Measurements from ENCODE around the gene CHRND.
"Not testable (repeated sequence)": the region's sequence is repeated elsewhere in the genome, so short reads cannot be mapped to it uniquely, and the experiment has no call there.

Gene CHRND

DNA sequence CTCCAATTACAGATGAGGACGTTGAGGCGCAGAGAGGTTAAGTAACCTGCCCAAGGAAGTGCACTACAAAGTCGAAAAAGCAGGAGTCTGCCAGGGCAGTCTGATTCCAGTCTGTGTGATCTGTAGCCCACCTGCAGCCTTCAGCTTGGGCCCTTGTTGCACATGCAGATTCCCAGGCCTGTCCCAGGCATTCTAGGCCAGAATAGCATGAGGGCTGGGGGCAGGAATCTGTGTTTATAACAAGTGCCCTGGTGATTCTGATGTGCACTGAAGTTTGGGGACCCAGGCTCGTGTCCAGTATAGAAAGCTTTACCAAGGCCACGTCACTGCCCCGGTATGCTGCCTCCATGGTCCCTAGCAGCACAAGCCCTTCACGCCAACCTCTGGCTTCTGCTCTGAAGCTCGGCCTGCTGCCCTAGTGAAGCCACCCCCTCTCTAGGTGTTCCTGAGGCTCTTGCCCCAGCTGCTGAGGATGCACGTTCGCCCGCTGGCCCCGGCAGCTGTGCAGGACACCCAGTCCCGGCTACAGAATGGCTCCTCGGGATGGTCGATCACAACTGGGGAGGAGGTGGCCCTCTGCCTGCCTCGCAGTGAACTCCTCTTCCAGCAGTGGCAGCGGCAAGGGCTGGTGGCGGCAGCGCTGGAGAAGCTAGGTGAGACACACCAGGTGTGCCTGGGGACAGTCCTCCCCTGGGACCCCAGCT, 18.1 kb downstream of the CHRND start:
- DNase-seq: no peak

DNA sequence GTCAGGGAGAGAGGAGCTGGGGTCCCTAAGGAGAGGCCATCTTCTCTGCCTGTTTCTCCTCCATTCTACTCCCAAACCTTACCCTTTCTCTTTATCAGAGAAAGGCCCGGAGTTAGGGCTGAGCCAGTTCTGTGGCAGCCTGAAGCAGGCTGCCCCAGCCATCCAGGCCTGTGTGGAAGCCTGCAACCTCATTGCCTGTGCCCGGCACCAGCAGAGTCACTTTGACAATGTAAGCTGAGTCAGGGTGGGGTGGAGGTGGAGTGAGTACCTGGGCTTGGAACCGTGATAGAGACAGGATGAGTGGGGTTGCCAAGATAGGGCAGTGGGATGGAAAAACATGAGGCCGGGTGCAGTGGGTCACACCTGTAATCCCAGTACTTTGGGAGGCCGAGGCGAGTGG, 18.7 kb downstream of the CHRND start:
- DNase-seq: no peak

DNA sequence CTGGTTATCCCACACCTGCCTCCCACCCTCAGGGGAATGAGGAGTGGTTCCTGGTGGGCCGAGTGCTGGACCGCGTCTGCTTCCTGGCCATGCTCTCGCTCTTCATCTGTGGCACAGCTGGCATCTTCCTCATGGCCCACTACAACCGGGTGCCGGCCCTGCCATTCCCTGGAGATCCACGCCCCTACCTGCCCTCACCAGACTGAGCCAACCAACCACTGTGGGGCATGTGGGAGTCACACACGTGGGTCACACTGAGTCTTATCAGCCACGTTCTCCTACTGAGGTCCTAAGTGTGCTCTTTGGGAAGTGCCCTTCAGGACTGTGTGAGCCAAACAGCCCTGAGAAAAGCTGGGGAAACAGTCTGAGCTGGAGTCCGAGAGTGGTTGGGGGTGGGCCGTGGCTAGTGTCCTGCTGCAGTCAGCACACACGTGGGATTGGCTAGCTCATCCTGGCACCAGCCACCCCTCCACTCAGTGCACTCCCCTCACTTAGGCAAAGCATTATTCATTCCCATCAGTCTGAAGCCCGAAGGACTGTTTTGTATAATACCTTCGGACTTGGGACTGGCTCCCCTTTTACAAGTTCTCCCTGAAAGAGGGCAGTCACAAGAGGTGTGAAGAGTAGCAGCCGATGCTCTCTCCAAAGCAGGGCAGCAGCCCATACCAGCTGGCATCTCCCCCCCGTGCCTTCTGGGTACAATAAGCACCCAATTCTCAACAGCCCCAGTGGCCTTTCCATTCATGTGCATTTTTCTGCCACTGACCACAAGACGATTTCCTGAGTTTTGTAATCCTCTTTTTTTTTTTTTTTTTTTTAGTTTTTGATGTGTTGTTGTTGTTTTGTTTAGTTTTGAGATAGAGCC, 19.8 kb downstream of the CHRND start:
- no peak for DNase-seq

DNA sequence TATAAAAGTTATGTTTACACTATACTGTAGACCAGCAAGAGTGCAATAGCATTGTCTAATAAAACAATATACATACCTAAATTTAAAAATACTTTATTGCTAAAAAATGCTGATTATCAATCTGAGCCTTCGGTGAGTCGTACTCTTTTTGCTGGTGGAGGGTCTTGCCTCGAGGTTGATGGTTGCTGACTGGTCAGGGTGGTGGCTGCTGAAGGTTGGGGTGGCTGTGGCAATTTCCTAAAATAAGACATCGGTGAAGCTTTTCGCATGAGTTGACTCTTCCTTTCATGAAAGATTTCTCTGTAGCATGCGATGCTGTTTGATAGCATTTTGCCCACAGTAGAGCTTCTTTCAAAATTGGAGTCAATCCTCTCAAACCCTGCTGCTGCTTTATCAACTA, 22.0 kb downstream of the CHRND start:
- DNase-seq: no peak

- no peak for DNase-seq
These were observed 23.8 kb downstream of the CHRND start for GRCh38 chr2:232549655-232550353.

- peak; percentile 81 for DNase-seq
These were observed 24.6 kb downstream of the CHRND start, which contains the start of the genes EIF4E2 and TIGD1 for GRCh38 chr2:232550354-232551249. Gene EIF4E2 (plus strand): TSS chr2:232550689. CDS start chr2:232550725, 36 bp downstream. Gene TIGD1 (minus strand): TSS chr2:232550557. CDS start chr2:232549882, 675 bp downstream.

GRCh38 chr2:232551250-232551638, 25.3 kb downstream of the CHRND start:
- no peak for DNase-seq

- no peak for DNase-seq
These were observed 25.8 kb downstream of the CHRND start for GRCh38 chr2:232551776-232552175.

DNA sequence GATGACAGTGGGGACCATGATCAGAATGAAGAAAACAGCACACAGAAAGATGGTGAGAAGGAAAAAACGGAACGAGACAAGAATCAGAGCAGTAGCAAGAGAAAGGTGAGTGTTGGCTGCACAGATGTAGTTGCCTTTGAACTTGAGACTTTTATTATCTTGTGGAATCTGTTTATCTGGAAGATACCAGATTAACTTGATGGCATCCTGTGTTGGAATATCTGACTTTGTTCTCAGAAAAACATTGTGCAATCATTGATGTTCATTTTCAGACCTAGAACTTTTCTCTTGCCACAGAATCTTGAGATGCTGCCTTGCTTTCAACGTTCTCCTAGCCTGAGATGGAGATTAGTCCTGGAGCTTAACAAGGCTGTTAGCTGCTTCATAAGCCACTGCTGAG, 30.5 kb downstream of the CHRND start:
- DNase-seq: no peak

GRCh38 chr2:232562515-232563151, 36.7 kb downstream of the CHRND start:
- no peak for DNase-seq

- DNase-seq: no peak
These were observed 37.6 kb downstream of the CHRND start for GRCh38 chr2:232563580-232563979.

DNA sequence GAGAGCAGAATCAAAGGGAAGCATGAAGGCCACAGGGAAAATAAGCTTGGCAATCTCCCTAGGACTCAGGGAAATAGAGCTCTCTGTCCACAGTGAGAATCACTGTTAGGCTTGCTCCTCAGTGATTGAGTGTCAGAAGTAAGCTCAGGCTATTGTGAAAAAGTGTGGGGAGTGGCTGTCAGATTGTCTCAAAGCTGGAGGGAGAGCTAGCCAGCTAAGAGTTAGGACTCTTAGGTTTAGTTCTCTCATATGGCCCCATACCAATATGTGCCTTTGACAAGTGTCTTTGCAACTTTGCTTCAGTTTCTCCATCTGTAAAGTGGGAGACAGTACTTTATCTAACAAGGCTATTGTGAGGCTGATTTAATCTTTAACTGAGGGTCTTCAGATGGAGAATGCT, 41.8 kb downstream of the CHRND start:
- DNase-seq: no peak

DNA sequence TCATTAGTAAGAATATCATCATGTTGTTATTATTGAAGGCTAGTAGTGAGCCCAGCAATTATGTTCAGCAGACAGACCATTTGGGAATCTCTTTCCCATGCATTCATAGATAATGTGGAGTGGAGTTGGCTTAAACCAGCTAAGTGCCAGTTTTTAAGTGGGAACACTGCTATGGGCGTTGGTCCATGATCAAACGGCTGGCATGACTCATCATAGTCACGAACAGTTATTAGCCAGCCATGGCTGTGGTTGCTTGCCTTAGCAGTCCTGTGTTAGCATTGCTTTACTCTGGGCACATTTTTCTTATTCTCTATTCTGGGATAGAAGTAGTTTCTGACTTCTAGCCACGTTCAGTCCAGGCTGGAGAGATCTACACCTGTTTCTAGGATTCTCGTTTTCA, 42.2 kb downstream of the CHRND start:
- peak; percentile 48 for DNase-seq

DNA sequence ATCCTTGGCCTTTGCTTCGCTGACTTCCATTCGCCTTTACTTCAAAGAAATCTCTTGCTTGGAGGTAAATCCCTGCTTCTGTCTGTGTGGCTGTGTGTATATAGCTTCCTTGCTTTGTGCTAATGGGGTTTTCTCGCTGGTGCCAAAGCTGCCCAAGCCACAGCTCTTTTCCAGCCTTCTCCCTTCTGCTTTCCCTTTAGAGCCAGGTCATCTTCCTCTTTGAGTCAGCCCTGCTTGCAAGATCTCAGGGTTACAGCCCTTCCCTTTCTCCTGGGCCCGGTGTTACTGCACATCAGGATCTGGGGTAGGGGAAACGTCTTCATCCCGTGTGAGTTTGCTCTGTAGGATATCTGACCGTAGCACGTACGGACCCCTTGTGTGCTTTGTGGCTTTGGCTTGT, 43.6 kb downstream of the CHRND start:
- no peak for DNase-seq

- not testable (repeated sequence) for DNase-seq
These were observed 44.5 kb downstream of the CHRND start for GRCh38 chr2:232570481-232570880.

DNA sequence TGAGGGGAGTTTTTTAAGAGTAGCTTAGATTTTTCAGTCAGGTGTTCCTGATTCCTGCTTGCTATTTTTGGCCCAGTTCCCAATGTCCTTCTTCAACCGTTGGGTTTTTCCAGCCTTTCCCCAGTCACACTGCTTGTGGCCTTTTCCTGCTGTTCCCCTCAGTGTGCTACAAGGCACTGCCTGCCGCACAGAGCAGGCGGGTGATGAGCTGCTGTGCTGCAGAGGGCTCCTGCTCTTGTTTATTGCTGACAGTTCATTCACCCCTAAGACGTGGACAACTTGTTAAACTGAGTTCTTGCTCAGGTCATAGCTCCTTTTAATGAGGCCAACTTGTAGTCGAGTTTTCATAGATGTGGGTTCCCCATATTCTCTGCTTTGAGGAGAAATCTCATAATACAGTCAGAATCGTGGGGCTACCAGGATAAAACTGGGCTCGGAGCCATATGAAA, 45.1 kb downstream of the CHRND start:
- DNase-seq: no peak

DNA sequence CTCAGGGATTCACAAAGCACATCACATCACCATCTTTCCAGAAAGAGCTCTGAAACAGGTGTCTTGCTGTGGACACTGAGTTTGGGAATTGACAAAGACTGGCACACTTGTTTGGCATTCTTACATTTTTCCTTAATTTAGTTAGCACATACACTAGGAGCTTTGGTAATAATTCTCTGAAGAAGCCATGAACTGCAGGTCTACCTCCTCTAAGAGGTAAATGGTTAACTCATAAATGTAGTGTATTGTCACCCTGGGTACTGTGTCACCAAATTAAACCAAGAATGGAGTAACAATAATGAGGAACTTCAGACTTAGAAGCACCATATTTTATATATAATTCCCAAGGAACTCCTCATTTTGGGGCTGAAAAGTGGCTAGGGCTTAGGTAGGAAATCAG, 47.1 kb downstream of the CHRND start:
- DNase-seq: no peak

GRCh38 chr2:232573771-232574435, 47.9 kb downstream of the CHRND start:
- no peak for DNase-seq

DNA sequence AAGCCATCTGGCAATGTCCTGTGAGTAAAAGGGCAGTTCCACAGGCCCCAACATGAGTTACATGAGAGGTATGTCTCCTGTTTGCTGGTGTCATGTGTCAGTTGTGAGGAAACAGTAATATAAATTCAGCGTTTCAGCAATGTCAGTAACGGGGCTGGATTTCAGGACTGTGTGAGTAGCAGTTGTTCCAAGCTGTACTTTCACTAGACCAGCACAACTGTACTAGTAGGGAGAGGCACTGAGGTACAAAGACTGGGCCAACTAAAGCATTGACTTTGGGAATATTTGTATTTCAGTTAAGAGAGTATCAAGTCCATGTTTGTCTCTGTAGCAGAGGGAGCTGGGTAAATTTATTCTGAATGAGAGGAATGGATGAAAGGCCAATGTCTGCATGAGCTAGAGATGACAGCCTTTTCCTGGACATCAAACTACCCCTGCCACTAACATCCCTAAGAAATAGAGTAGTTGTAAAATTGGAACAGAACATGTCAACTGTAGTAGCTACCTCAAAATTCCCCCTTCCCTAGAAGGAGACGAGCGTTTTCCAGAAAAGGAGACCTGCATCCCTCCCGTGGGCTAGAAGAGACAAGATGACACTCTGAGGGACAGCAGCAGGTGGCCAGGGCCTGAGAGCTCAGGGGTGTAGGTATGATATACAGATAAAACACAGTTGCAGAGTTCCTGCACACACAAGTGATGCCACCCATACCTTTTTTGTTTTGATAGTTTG, 48.9 kb downstream of the CHRND start:
- no peak for DNase-seq

GRCh38 chr2:232575404-232575746, 49.4 kb downstream of the CHRND start:
- DNase-seq: no peak

- no peak for DNase-seq
These were observed 51.0 kb downstream of the CHRND start for GRCh38 chr2:232576995-232577394.

Data from GOT3 (cell line).